HG03565 (cell line): ENCODE results near the gene SEC61B.
"Not testable (repeated sequence)": the region's sequence is repeated elsewhere in the genome, so short reads cannot be mapped to it uniquely, and the experiment has no call there.

Source experiments
- ATAC-seq: cut with Tn5 transposase; IDR thresholded peaks from one replicate; pipeline ENCODE4 v1.9.1; 2021; ENCODE audit warnings: mild to moderate bottlenecking, moderate library complexity; ENCODE audit not compliant: unreplicated experiment

SEC61B gene

GRCh38 chr9:99235926-99236634 lies 14.0 kb downstream of the SEC61B start:
- peak; percentile 90 for ATAC-seq

GRCh38 chr9:99237356-99237755 lies 15.3 kb downstream of the SEC61B start:
- no peak for ATAC-seq

- ATAC-seq, result not testable (repeated sequence)
Measured at GRCh38 chr9:99237849-99238248, 15.8 kb downstream of the SEC61B start.

- ATAC-seq, result no peak
Measured at GRCh38 chr9:99238331-99238730, 16.2 kb downstream of the SEC61B start.

- no peak for ATAC-seq
Measured at GRCh38 chr9:99239341-99240060, 17.4 kb downstream of the SEC61B start.

- ATAC-seq, result no peak
Measured at GRCh38 chr9:99241106-99241505, 19.0 kb downstream of the SEC61B start.

- peak; percentile 95 for ATAC-seq
Measured at GRCh38 chr9:99244344-99245260, 22.5 kb downstream of the SEC61B start.

- ATAC-seq, result no peak
Measured at GRCh38 chr9:99249619-99250018, 27.5 kb downstream of the SEC61B start.

- no peak for ATAC-seq
Measured at GRCh38 chr9:99251157-99251556, 29.1 kb downstream of the SEC61B start.

GRCh38 chr9:99253134-99253533 lies 31.1 kb downstream of the SEC61B start:
- ATAC-seq, result peak; percentile 42

- peak; percentile 70 for ATAC-seq
Measured at GRCh38 chr9:99253772-99254431, 31.8 kb downstream of the SEC61B start.

- ATAC-seq, result no peak
Measured at GRCh38 chr9:99255651-99256050, 33.6 kb downstream of the SEC61B start.

GRCh38 chr9:99257723-99258389 lies 35.8 kb downstream of the SEC61B start:
- no peak for ATAC-seq

GRCh38 chr9:99259231-99259918 lies 37.3 kb downstream of the SEC61B start:
- ATAC-seq, result no peak

- no peak for ATAC-seq
Measured at GRCh38 chr9:99261923-99262322, 39.8 kb downstream of the SEC61B start.

- ATAC-seq, result peak; percentile 42
Measured at GRCh38 chr9:99262949-99263418, 40.9 kb downstream of the SEC61B start.

- no peak for ATAC-seq
Measured at GRCh38 chr9:99264070-99264680, 42.1 kb downstream of the SEC61B start.

- no peak for ATAC-seq
Measured at GRCh38 chr9:99265691-99266090, 43.6 kb downstream of the SEC61B start.
